ENCODE results near the gene RERG.

RERG gene

DNA sequence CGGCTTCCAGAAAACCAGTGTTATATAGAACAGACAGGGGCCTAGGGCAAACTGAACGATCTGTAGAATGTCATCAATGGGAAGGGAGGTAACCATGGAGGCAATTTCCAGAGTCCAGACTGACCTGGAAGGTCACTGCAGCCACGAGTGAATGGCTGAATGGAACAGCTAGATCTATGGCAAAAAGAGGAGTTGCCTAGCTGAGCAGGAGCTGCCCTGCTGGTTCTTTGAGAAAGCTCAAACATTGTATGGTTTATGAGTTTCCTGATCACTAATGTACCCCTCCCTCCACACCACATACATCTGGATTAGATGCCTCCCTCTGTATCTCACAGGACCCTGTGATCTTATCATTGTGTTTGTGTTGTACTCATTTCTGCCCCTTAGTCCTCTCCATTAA is 1.0 kb upstream of the RERG start:
- H3K4me3 ChIP-seq (replicated peaks; ENCODE audit: low read depth, low read length) = no peak overlapping the region
- TF ChIP-seq, protein P1, sequence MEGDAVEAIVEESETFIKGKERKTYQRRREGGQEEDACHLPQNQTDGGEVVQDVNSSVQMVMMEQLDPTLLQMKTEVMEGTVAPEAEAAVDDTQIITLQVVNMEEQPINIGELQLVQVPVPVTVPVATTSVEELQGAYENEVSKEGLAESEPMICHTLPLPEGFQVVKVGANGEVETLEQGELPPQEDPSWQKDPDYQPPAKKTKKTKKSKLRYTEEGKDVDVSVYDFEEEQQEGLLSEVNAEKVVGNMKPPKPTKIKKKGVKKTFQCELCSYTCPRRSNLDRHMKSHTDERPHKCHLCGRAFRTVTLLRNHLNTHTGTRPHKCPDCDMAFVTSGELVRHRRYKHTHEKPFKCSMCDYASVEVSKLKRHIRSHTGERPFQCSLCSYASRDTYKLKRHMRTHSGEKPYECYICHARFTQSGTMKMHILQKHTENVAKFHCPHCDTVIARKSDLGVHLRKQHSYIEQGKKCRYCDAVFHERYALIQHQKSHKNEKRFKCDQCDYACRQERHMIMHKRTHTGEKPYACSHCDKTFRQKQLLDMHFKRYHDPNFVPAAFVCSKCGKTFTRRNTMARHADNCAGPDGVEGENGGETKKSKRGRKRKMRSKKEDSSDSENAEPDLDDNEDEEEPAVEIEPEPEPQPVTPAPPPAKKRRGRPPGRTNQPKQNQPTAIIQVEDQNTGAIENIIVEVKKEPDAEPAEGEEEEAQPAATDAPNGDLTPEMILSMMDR (IDR thresholded peaks at IDR 0.05; ENCODE audit: low read length, missing control alignments) = no peak
- no peak for DNase-seq (ENCODE audit: low read depth)

DNA sequence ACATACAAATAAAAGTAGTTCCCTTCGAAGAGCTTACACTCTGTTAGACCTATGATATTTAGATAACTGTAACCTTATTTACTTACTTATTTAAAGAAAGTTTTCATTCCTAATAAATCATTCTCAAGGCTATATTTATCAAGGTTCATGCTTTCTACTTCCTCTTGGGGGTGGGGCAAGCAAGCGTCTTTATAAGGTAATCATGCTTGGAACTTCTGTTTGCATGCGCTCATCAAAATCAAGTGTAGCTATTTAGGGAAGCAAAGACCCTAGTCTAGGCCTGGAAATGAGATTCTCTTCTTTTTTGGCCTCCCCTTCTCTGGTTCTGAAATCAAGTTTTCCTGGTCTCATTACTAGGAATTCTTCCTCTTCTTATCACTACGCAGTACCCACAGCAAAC is 766 bp downstream of the RERG start:
- H3K4me3 ChIP-seq (replicated peaks; ENCODE audit: low read depth, low read length) = no peak overlapping the region
- TF ChIP-seq, protein P1 (IDR thresholded peaks at IDR 0.05; ENCODE audit: low read length, missing control alignments) = no peak
- DNase-seq (ENCODE audit: low read depth) = no peak

DNA sequence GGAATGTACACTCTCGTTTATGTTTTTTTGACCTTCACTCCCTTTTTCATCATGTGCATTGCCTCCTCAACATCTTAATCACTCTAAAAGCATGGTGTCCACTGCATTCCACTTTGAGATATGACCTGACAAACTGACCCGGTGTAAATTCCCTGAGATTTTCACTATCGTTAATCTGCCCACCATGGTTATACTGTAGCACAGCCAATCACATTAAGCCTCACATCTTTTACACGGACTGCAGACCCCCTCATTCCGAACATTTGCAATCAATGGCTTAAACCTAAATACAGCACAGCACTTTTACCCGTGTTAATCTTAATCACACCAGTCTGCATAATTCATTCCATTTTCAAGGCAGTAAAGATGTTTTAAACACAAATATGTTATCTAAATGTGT is 2.4 kb downstream of the RERG start:
- H3K4me3 ChIP-seq (replicated peaks; ENCODE audit: low read depth, low read length) = no peak overlapping the region
- TF ChIP-seq, protein P1 (IDR thresholded peaks at IDR 0.05; ENCODE audit: low read length, missing control alignments) = no peak
- no peak for DNase-seq (ENCODE audit: low read depth)

DNA sequence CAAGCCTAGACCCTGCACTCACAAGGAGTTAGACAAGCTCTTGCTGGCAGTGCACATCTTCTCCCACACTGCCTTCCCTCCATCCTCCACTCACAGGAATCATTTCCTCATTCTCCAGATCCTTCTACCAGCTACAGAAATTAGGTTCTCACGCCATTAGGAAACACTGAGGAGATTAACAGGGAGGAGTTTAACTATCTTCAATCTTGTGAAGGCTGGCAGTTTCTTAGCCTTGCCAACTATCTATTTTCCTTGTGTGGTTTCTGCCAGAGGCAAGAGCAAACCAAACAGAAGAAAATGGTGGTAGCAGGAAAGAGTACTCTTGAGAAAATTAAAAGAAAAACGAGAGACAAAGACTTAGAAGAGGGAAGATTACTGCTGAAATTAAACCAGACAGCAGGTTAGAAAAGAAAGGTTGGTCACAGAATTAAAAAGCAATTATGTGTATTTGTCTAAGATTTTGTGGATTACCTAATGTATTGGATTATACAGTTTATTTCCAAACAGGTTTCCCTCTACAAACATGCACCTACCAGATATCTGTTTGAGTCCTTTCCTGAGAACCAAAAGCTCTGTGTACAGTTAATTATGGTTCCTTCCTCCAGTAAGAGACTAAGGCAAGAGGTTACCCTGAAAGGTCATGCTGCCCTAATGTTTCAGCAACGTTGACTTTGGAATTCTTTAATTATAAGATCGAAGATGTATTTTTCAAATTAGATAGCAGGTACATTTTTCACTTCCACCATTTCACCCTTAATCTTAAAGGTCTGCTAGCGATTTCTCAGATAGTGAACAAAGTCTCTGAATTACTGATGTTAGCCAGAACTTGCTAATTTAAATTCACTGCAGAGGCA is 5.0 kb downstream of the RERG start:
- TF ChIP-seq, protein P1 (IDR thresholded peaks at IDR 0.05; ENCODE audit: low read length, missing control alignments) = no peak
- no peak overlapping the region for H3K4me3 ChIP-seq (replicated peaks; ENCODE audit: low read depth, low read length)
- no peak for DNase-seq (ENCODE audit: low read depth)

DNA sequence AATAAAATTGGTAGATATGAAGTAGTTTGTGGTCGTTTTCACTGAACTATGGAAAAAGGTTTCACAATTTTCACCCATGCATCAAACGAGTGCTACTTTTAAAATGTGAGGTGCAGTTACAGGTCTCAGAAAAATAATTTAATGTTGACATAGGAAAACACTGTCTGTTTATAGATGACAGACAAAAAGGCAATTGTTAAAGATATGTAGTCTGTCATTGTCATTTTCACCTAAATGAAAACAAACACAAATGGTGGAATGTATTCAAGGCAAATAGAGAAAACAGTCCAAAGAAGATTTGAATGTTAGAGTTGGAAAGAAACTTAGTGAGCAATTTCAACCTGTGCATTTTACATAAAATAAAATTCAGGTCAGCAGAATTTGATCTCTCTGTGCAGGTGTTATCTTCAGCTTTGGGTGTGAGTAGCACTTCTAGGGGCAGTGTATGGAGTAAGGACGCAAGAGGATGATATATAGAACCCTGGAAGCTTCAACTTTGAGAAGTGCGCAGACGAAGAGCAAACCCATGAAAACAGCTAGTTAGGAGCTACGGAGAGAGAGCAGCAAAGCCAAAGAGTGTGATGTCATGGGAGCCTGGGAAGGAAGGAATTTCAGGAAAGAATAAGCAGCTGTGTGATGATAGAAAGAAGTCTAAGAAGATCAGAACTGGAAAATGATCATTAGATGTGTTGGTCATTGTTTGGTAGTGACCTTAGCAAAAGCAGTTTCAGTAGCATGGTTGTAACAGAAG is 6.2 kb downstream of the RERG start:
- no peak overlapping the region for H3K4me3 ChIP-seq (replicated peaks; ENCODE audit: low read depth, low read length)
- DNase-seq (ENCODE audit: low read depth) = no peak
- TF ChIP-seq, protein P1 (IDR thresholded peaks at IDR 0.05; ENCODE audit: low read length, missing control alignments) = no peak

DNA sequence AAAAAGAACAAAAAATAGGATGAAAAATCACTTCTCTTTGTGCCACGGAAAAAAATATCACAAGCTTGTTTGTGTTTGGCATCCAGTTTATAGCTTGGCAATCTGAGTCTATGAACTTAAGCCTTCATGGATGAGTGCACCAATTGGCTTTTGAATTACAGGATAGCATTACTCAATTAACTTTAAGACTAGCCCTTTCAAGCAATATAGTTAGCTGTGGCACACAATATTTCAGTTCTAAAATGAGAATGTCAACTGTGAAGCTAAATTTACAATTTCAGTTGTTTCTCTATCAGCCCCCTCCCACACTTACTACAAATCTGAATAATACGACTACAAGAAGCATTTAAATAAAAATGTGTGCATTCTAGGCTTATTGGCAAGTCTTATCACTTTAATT is 8.3 kb downstream of the RERG start:
- TF ChIP-seq, protein P1 (IDR thresholded peaks at IDR 0.05; ENCODE audit: low read length, missing control alignments) = no peak
- no peak overlapping the region for H3K4me3 ChIP-seq (replicated peaks; ENCODE audit: low read depth, low read length)
- no peak for DNase-seq (ENCODE audit: low read depth)

Measured in fibroblast of pulmonary artery (primary cell).